K562 (cell line): ENCODE data around the gene SHISA2. TPM values are rescaled to one million over a fixed set of nuclear protein-coding genes. Genes with fewer than 3 reads are reported as not detected.

Experiments used
- ATAC-seq: fragments of 200-7000 bp; cut with Tn5 transposase; 3 replicates; pipeline ENCODE4 v1.9.1; 2020; ENCODE audit warnings: moderate library complexity
- BruUV-seq: library from RNA; stranded (reverse); fragments of 400-500 nt; replicated peaks from 2 replicates; lab custom pipeline; 2021; lab: Mats Ljungman, UMichigan
- CTCF ChIA-PET: fragments of 300-600 bp; formaldehyde crosslinking; extraction: SDS; loops from one replicate; lab custom pipeline; 2021; ENCODE audit warnings: low intra/inter-chr PET ratio; lab: Yijun Ruan, JAX
- POLR2A ChIA-PET: fragments of 300-600, 350-650 bp; sonication (Branson Sonifier 250); formaldehyde crosslinking; extraction: SDS; loops from one replicate; lab custom pipeline; 2021; ENCODE audit warnings: antibody characterized with exemption, inconsistent platforms; lab: Yijun Ruan, JAX
- DNase-seq, 4 experiments: peaks; one replicate each; pipeline versions ENCODE4 v3.0.0 to v3.0.0-alpha.2; 2011 to 2018; ENCODE audit warnings: low spot score in 3 of 4, mixed read lengths in 3 of 4; ENCODE audit errors: extremely low read depth in 1 of 4
- FAIRE-seq: peaks from 2 replicates; lab custom pipeline; 2011; peaks lifted over from hg19 to GRCh38; lab: Jason Lieb, UNC
- H2AFZ ChIP-seq: 2 replicates; pipeline ENCODE4 v1.6.0; 2011; ENCODE audit warnings: low read depth, low read length, control low read depth, inconsistent platforms
- H3K27ac ChIP-seq: fragments of 200-600 bp; 3 replicates; pipeline ENCODE4 v1.8.0; 2011; ENCODE audit warnings: low read depth, mild to moderate bottlenecking, control low read depth, inconsistent platforms, low read length, moderate library complexity, mixed read lengths; ENCODE audit errors: extremely low read depth
- H3K27me3 ChIP-seq, 2 experiments: fragments of 300-600 bp in 1 of 2; 2 replicates in 1 of 2; 3 replicates in 1 of 2; pipeline versions ENCODE4 v1.6.0 to v1.8.0; 2011; ENCODE audit warnings: inconsistent platforms in 2 of 2, low read length in 2 of 2, mild to moderate bottlenecking in 1 of 2, mixed read lengths in 1 of 2, moderate library complexity in 1 of 2; ENCODE audit not compliant: control insufficient read depth in 2 of 2, insufficient read depth in 2 of 2
- H3K36me3 ChIP-seq: fragments of 300-600 bp; 3 replicates; pipeline ENCODE4 v1.8.0; 2011; ENCODE audit warnings: mild to moderate bottlenecking, low read length, inconsistent platforms; ENCODE audit not compliant: control insufficient read depth, insufficient read depth
- H3K4me1 ChIP-seq, 2 experiments: fragments of 200-600 bp in 1 of 2; replicated peaks in 1 of 2; 2 replicates in 1 of 2; 3 replicates in 1 of 2; pipeline versions ENCODE4 v1.5.1 to v1.8.0; 2011; ENCODE audit warnings: inconsistent platforms in 2 of 2, low read length in 2 of 2, mild to moderate bottlenecking in 1 of 2, mixed read lengths in 1 of 2, moderate library complexity in 1 of 2; ENCODE audit not compliant: control insufficient read depth in 2 of 2, insufficient read depth in 2 of 2
- H3K4me2 ChIP-seq: 2 replicates; pipeline ENCODE4 v1.6.1; 2011; ENCODE audit warnings: low read length, control low read depth, inconsistent platforms, mixed read lengths; ENCODE audit not compliant: insufficient read depth
- H3K4me3 ChIP-seq: fragments of 200-600 bp; sonication (generic), shearing (Covaris generic); 2 replicates; pipeline ENCODE4 v1.5.1; 2016; ENCODE audit warnings: control low read depth, inconsistent platforms
- H3K79me2 ChIP-seq: fragments of 200-600 bp; 3 replicates; pipeline ENCODE4 v1.8.0; 2011; ENCODE audit warnings: low read length, inconsistent platforms; ENCODE audit not compliant: control insufficient read depth, insufficient read depth
- H3K9ac ChIP-seq, 2 experiments: 2 replicates each; pipeline versions ENCODE4 v1.6.0 to v1.6.1; 2011; ENCODE audit warnings: low read depth in 2 of 2, low read length in 2 of 2, control low read depth in 1 of 2, inconsistent platforms in 1 of 2, mild to moderate bottlenecking in 1 of 2, mixed read lengths in 1 of 2; ENCODE audit not compliant: insufficient read depth in 1 of 2
- H3K9me1 ChIP-seq: one replicate; pipeline ENCODE4 v1.6.0; 2011; ENCODE audit warnings: inconsistent platforms, mild to moderate bottlenecking, low read length, moderate library complexity; ENCODE audit not compliant: control insufficient read depth, insufficient read depth
- H3K9me3 ChIP-seq: replicated peaks from 2 replicates; pipeline ENCODE4 v1.5.1; 2011; ENCODE audit warnings: low read depth, low read length, inconsistent platforms; ENCODE audit not compliant: control insufficient read depth, insufficient read depth
- H4K20me1 ChIP-seq: replicated peaks from 2 replicates; pipeline ENCODE4 v1.6.1; 2011; ENCODE audit warnings: low read length, inconsistent platforms, mixed read lengths; ENCODE audit not compliant: control insufficient read depth, insufficient read depth
- AFF4 ChIP-seq: sonication (generic); formaldehyde crosslinking; IDR thresholded peaks from 2 replicates; pipeline ENCODE4 v1.8.0; 2023; ENCODE audit warnings: mild to moderate bottlenecking, missing genetic modification reagents
- EGR1 ChIP-seq: fragments of 450-650 bp; conservative IDR thresholded peaks from 2 replicates; pipeline ENCODE4 v1.6.1; 2017; ENCODE audit warnings: mild to moderate bottlenecking
- GATAD2B ChIP-seq: fragments of 450-650 bp; IDR thresholded peaks from 2 replicates; pipeline ENCODE4 v1.6.1; 2017; ENCODE audit warnings: mild to moderate bottlenecking, borderline replicate concordance
- SAFB2 ChIP-seq: fragments of 200-400 bp; formaldehyde crosslinking; IDR thresholded peaks from 2 replicates; pipeline ENCODE4 v1.6.1; 2018; ENCODE audit warnings: borderline replicate concordance, low read length, low read depth, moderate library complexity; ENCODE audit not compliant: severe bottlenecking
- ZHX1 ChIP-seq: fragments of 150-350 bp; conservative IDR thresholded peaks from 2 replicates; pipeline ENCODE4 v1.6.1; 2014; ENCODE audit warnings: low read length
- ZSCAN29 ChIP-seq: fragments of 450-650 bp; IDR thresholded peaks from 2 replicates; pipeline ENCODE4 v1.6.1; 2017
- WGBS: fragments of 100-300 bp; shearing (Covaris generic); methylation state at CpG from one replicate; pipeline ENCODE4 v1.1.6; 2016; ENCODE audit warnings: low coverage, mixed read lengths; ENCODE audit not compliant: insufficient coverage; ENCODE audit errors: missing lambda C conversion rate; 5-methylcytosine and 5-hydroxymethylcytosine counted together
- in situ Hi-C: fragments of 300-500 bp; cut with MboI; formaldehyde crosslinking; loops from 4 replicates; pipeline ENCODE4 v1.15.0; 2018; ENCODE audit warnings: inconsistent platforms, mixed read lengths
- intact Hi-C: fragments of 100-400 bp; cut with micrococcal nuclease; formaldehyde crosslinking; loops from 2 replicates; pipeline ENCODE4 v1.14.2; 2022
- polyA plus RNA-seq, 8 experiments: library from polyadenylated mRNA; depleted of rRNA in 4 of 8; stranded (reverse) in 5 of 8; unstranded in 3 of 8; fragments of >200 nt; fragmentation: Nextera tagmentation in 2 of 8; fragmentation: Illumina TruSeq in 1 of 8; extraction: Ambion mirVana in 2 of 8; extraction: Trizol in 1 of 8; gene quantifications; 2 replicates each; pipeline versions ENCODE4 v1.2.1 to v1.2.3, GENCODE V29; 2011 to 2014; ENCODE audit warnings: inconsistent platforms in 1 of 8, missing spikeins in 1 of 8
- total RNA-seq, 7 experiments: library from RNA; depleted of rRNA in 6 of 7; stranded (reverse); fragments of >200 nt in 6 of 7; fragmentation: Illumina TruSeq in 2 of 7; extraction: Trizol in 2 of 7; gene quantifications; 2 replicates each; pipeline versions ENCODE4 v1.2.1 to v1.2.3, GENCODE V29; 2011 to 2021; ENCODE audit warnings: low replicate concordance in 1 of 7

SHISA2 gene
- total and polyA plus RNA-seq, 9 of the 15 experiments (the other 6 are each of a cell fraction or from before 2014, with no cell fraction given): not detected

GRCh38 chr13:26010487-26011207, 41.2 kb downstream of the SHISA2 start:
- Histone ChIP-seq H3K36me3 (no peaks in the 10 kb centered on the region), H2AFZ (no peak overlapping the region), H3K9me3 (no peaks in the 10 kb centered on the region), H3K4me1 (no peaks in the 10 kb centered on the region), H3K4me2 (no peak overlapping the region), H3K79me2 (no peaks in the 10 kb centered on the region), H3K27ac (no peak overlapping the region), H3K9me1 (no peaks in the 10 kb centered on the region), H3K27me3 (peaks cover 0 to 7% of the 10 kb centered on the region in 2 experiments; a peak in 2 of 5 replicates), H3K4me3 (no peak overlapping the region), H4K20me1 (no peaks in the 10 kb centered on the region), H3K9ac (no peak overlapping the region)
- ChIA-PET CTCF (no interaction called here), POLR2A (interaction anchor here (0.7 to 0.9 kb wide), 2 partner anchors 19 to 32 kb away, joined by 3 read pairs; no protein-coding TSS in a partner anchor)
- intact Hi-C loops: no loop called here
- ATAC-seq (no peak), FAIRE-seq (no peak), DNase-seq (no peak)
- in situ Hi-C loops: no loop called here
- 0% methylated on average over 11 of the region's 13 CpGs for WGBS
- TF ChIP-seq GATAD2B (no peak), EGR1 (no peak), ZSCAN29 (no peak)
- no TSS peak for BruUV-seq

GRCh38 chr13:26007261-26008125, 44.3 kb downstream of the SHISA2 start:
- peaks cover 0 to 5% of the 10 kb centered on the region in 2 experiments; a peak in 2 of 5 replicates for H3K27me3 ChIP-seq
- no peak for DNase-seq
- in situ Hi-C loops: no loop called here
- no peaks in the 10 kb centered on the region for H4K20me1 ChIP-seq
- H3K9me1 ChIP-seq: no peaks in the 10 kb centered on the region
- no peaks in the 10 kb centered on the region for H3K36me3 ChIP-seq
- H3K4me3 ChIP-seq: no peak overlapping the region
- H2AFZ ChIP-seq: no peak overlapping the region
- no TSS peak for BruUV-seq
- no peaks in the 10 kb centered on the region for H3K4me1 ChIP-seq
- H3K79me2 ChIP-seq: no peaks in the 10 kb centered on the region
- no peak overlapping the region for H3K4me2 ChIP-seq
- no peaks in the 10 kb centered on the region for H3K9me3 ChIP-seq
- H3K9ac ChIP-seq: no peak overlapping the region
- intact Hi-C loops: no loop called here
- no peak for ATAC-seq
- H3K27ac ChIP-seq: no peak overlapping the region
- FAIRE-seq: no peak
- ChIA-PET POLR2A (no interaction called here), CTCF (no interaction called here)
- 0% methylated on average over 1 of the region's 1 CpG for WGBS
- TF ChIP-seq ZHX1 (no peak), SAFB2 (no peak), AFF4 (CRISPR knock-in tag) (no peak)
